PC-3 (cell line): ENCODE measurements around the gene COL25A1. TPM values are rescaled to one million over a fixed set of nuclear protein-coding genes. Genes with fewer than 3 reads are reported as not detected.
"Not testable (repeated sequence)": the region's sequence is repeated elsewhere in the genome, so short reads cannot be mapped to it uniquely, and the experiment has no call there.

Experiments
- ATAC-seq: fragments of 200-7000 bp; cut with Tn5 transposase; 2 replicates; pipeline ENCODE4 v1.9.1; 2020; ENCODE audit warnings: mild to moderate bottlenecking, moderate library complexity
- BruUV-seq: library from RNA; stranded (reverse); fragments of 400-500 nt; replicated peaks from 2 replicates; lab custom pipeline; 2021; lab: Mats Ljungman, UMichigan
- CTCF ChIA-PET: fragments of 300-600 bp; sonication (Branson Sonifier 250); formaldehyde crosslinking; loops from one replicate; lab custom pipeline; 2022; ENCODE audit warnings: antibody characterized with exemption; lab: Charles Lee
- POLR2A ChIA-PET: fragments of 300-600 bp; sonication (Branson Sonifier 250); formaldehyde crosslinking; loops from one replicate; lab custom pipeline; 2022; ENCODE audit warnings: antibody characterized with exemption; ENCODE audit not compliant: unreplicated experiment; lab: Charles Lee
- DNase-seq: peaks from one replicate; pipeline ENCODE4 v3.0.0-alpha.2; 2015
- H2AFZ ChIP-seq: fragments of 300-600 bp; sonication (generic); 2 replicates; pipeline ENCODE4 v1.6.0; 2016; ENCODE audit warnings: antibody characterized with exemption, low read length
- H3F3A ChIP-seq: fragments of 300-600 bp; sonication (generic); one replicate; pipeline ENCODE4 v1.6.0; 2017; ENCODE audit warnings: antibody characterized with exemption, low read length, control low read depth, mild to moderate bottlenecking; ENCODE audit not compliant: unreplicated experiment
- H3K27ac ChIP-seq: fragments of 300-600 bp; sonication (generic); 2 replicates; pipeline ENCODE4 v1.5.1; 2016; ENCODE audit warnings: mild to moderate bottlenecking, low read length
- H3K27me3 ChIP-seq: fragments of 300-600 bp; sonication (generic); 2 replicates; pipeline ENCODE4 v1.6.1; 2016; ENCODE audit warnings: low read length, mixed read lengths
- H3K36me3 ChIP-seq: fragments of 300-600 bp; sonication (generic); 2 replicates; pipeline ENCODE4 v1.6.1; 2016; ENCODE audit warnings: low read depth, mixed run types, low read length, mixed read lengths
- H3K4me1 ChIP-seq: fragments of 300-600 bp; sonication (generic); 2 replicates; pipeline ENCODE4 v1.5.1; 2016; ENCODE audit warnings: low read length; ENCODE audit not compliant: insufficient read depth
- H3K4me2 ChIP-seq: fragments of 300-600 bp; sonication (generic); 2 replicates; pipeline ENCODE4 v1.6.0; 2016; ENCODE audit warnings: low read length
- H3K4me3 ChIP-seq: fragments of 300-600 bp; sonication (generic); 2 replicates; pipeline ENCODE4 v1.5.1; 2016; ENCODE audit warnings: mild to moderate bottlenecking, low read length, mixed read lengths
- H3K79me2 ChIP-seq: fragments of 300-600 bp; sonication (generic); 2 replicates; pipeline ENCODE4 v1.6.1; 2017; ENCODE audit warnings: low read length, mixed read lengths
- H3K9ac ChIP-seq: fragments of 300-600 bp; sonication (generic); 2 replicates; pipeline ENCODE4 v1.6.0; 2016; ENCODE audit warnings: mild to moderate bottlenecking, low read length
- H3K9me2 ChIP-seq: fragments of 300-600 bp; sonication (generic); replicated peaks from 2 replicates; pipeline ENCODE4 v1.6.1; 2016; ENCODE audit warnings: mixed run types, low read length, mixed read lengths
- H3K9me3 ChIP-seq: fragments of 300-600 bp; sonication (generic); 2 replicates; pipeline ENCODE4 v1.6.1; 2016; ENCODE audit warnings: low read length, mixed read lengths
- H4K20me1 ChIP-seq: fragments of 300-600 bp; sonication (generic); 2 replicates; pipeline ENCODE4 v1.6.1; 2016; ENCODE audit warnings: low read length, mixed read lengths
- CTCF ChIP-seq: fragments of 300-600 bp; sonication (generic); conservative IDR thresholded peaks from 2 replicates; pipeline ENCODE4 v1.5.1; 2017; ENCODE audit warnings: antibody characterized with exemption, low read depth, mild to moderate bottlenecking, low read length
- EZH2 ChIP-seq: fragments of 300-600 bp; sonication (generic); IDR thresholded peaks from one replicate; pipeline ENCODE4 v1.6.1; 2017; ENCODE audit warnings: antibody characterized with exemption, mild to moderate bottlenecking, low read length; ENCODE audit not compliant: unreplicated experiment
- EZH2phosphoT487 ChIP-seq: fragments of 300-600 bp; sonication (generic); IDR thresholded peaks from 2 replicates; pipeline ENCODE4 v1.6.1; 2018; ENCODE audit warnings: mild to moderate bottlenecking, antibody characterized with exemption, low read length, borderline replicate concordance
- intact Hi-C: fragments of 100-400 bp; cut with micrococcal nuclease; formaldehyde crosslinking; loops from 2 replicates; pipeline ENCODE4 v1.9.0; 2023
- total RNA-seq: library from RNA; depleted of rRNA; stranded (reverse); fragments of >200 nt; gene quantifications from 2 replicates; pipeline ENCODE4 v1.2.3, GENCODE V29; 2014

The COL25A1 gene
- total RNA-seq, 1 experiment from 2014 or later, result not detected

GRCh38 chr4:109026588-109026987 lies 275.9 kb downstream of the COL25A1 start:
- BruUV-seq, result no TSS peak
- TF ChIP-seq EZH2 (no peak), CTCF (no peak), EZH2phosphoT487 (no peak)
- Histone ChIP-seq H3K9ac (no peak overlapping the region), H3K27ac (no peak overlapping the region), H3K4me3 (no peak overlapping the region), H2AFZ (no peak overlapping the region), H3K4me1 (no peaks in the 10 kb centered on the region), H3F3A (no peaks in the 10 kb centered on the region), H3K9me3 (no peaks in the 10 kb centered on the region), H3K27me3 (no peaks in the 10 kb centered on the region), H3K4me2 (no peak overlapping the region), H3K79me2 (no peaks in the 10 kb centered on the region), H3K36me3 (no peaks in the 10 kb centered on the region), H4K20me1 (no peaks in the 10 kb centered on the region), H3K9me2 (no peaks in the 10 kb centered on the region)
- CTCF ChIA-PET, result no interaction called here
- intact Hi-C loops, result no loop called here
- DNase-seq (no peak), ATAC-seq (no peak)
- POLR2A ChIA-PET, result no interaction called here

- no peaks in the 10 kb centered on the region for H3K9me2 ChIP-seq
- ChIA-PET POLR2A (no interaction called here), CTCF (no interaction called here)
- H3K9ac ChIP-seq, result no peak overlapping the region
- intact Hi-C loops, result no loop called here
- no peaks in the 10 kb centered on the region for H3K79me2 ChIP-seq
- BruUV-seq, result no TSS peak
- no peaks in the 10 kb centered on the region for H3K36me3 ChIP-seq
- no peaks in the 10 kb centered on the region for H4K20me1 ChIP-seq
- no peaks in the 10 kb centered on the region for H3K9me3 ChIP-seq
- no peaks in the 10 kb centered on the region for H3K27me3 ChIP-seq
- H3K4me3 ChIP-seq, result no peak overlapping the region
- H3K27ac ChIP-seq, result no peak overlapping the region
- no peak overlapping the region for H3K4me2 ChIP-seq
- no peak for DNase-seq
- no peaks in the 10 kb centered on the region for H3K4me1 ChIP-seq
- no peak overlapping the region for H2AFZ ChIP-seq
- TF ChIP-seq EZH2phosphoT487 (no peak), EZH2 (no peak), CTCF (no peak)
- H3F3A ChIP-seq, result no peaks in the 10 kb centered on the region
- ATAC-seq, result no peak
Observed at GRCh38 chr4:109025471-109026076, 276.9 kb downstream of the COL25A1 start.

GRCh38 chr4:109022961-109023360 lies 279.5 kb downstream of the COL25A1 start:
- no peak for ATAC-seq
- Histone ChIP-seq H3K9me2 (no peaks in the 10 kb centered on the region), H3K4me3 (no peak overlapping the region), H3K27ac (no peak overlapping the region), H3K9ac (no peak overlapping the region), H3K4me1 (no peaks in the 10 kb centered on the region), H3K79me2 (no peaks in the 10 kb centered on the region), H3K36me3 (no peaks in the 10 kb centered on the region), H3K27me3 (no peaks in the 10 kb centered on the region), H3K9me3 (no peaks in the 10 kb centered on the region), H3K4me2 (no peak overlapping the region), H2AFZ (no peak overlapping the region), H3F3A (no peaks in the 10 kb centered on the region), H4K20me1 (no peaks in the 10 kb centered on the region)
- BruUV-seq, result no TSS peak
- intact Hi-C loops, result no loop called here
- ChIA-PET POLR2A (no interaction called here), CTCF (no interaction called here)
- TF ChIP-seq EZH2phosphoT487 (no peak), CTCF (no peak), EZH2 (no peak)
- DNase-seq, result no peak

GRCh38 chr4:109021630-109022029 lies 280.8 kb downstream of the COL25A1 start:
- H3K4me2 ChIP-seq, H3K79me2 ChIP-seq, H3K4me1 ChIP-seq, H3F3A ChIP-seq, H3K9me3 ChIP-seq, H3K9me2 ChIP-seq, intact Hi-C loops, H3K27ac ChIP-seq, H4K20me1 ChIP-seq, H3K4me3 ChIP-seq, BruUV-seq, POLR2A ChIA-PET, H3K9ac ChIP-seq, H2AFZ ChIP-seq, DNase-seq, H3K36me3 ChIP-seq, H3K27me3 ChIP-seq, ATAC-seq, CTCF ChIA-PET: not testable (repeated sequence)
